ENCODE results near the gene PERP. TPM values are rescaled to one million over a fixed set of nuclear protein-coding genes. Genes with fewer than 3 reads are reported as not detected.
A peak's percentile ranks its signal among the peaks of the same experiment; 100 is the strongest.

The PERP gene
- 48.3 and 52.5 TPM in 2 replicates for polyA plus RNA-seq (2011; rRNA removed)
- 15.0 and 21.9 TPM in 2 replicates for polyA plus RNA-seq (2012; cell fraction: cytosol; rRNA removed)
- 13.0 and 16.8 TPM in 2 replicates for polyA plus RNA-seq (2012; cell fraction: nucleus; rRNA removed)
- 53.2 to 67.2 TPM (median 66.8 TPM) in 3 replicates for polyA plus RNA-seq (2017; fragmentation: RNase III; extraction: RNeasy Plus Mini Kit Qiagen cat#74134 plus additional on column Dnase treatment)
- polyA minus RNA-seq (2011; rRNA and poly(A)+ RNA removed): 30.5 and 35.7 TPM in 2 replicates

DNA sequence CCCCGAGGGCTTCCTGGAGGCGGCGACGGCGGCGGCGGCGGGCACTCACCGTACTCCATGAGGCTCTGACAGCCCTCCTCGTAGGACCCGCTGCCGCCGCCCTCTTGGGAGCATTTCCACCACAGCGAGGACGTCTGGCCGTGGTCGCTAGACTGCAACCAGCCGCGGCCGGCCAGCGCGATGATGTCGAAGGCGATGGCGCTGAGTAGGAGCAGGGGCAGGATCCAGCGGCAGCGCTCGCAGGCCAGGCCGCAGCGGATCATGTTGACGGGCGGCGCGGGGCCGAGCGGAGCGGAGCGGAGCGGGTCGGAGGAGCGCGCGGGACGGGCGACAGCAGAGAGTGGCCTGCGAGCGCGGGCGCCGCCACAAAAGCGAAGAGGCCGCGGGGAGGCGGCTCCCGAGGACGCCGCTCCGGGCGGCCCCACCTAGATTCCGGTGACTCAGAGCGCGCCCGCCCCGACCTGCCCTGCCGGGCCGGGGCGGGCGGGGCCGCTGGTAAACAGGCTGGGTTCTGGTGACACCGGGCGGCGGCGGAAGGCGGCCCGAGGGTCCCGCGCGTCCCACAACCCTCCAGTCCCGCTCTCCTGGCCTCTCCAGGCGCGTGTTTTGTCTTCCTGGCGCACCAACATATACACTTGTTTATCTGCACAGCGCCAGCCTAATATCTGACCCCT lies at the start of gene PERP:
PERP (minus strand) TSS at position 342 of the 674 bp plus-strand sequence; CDS start at position 263, 79 bp downstream.
- 0% methylated on average over 16 of the region's 83 CpGs for WGBS (ENCODE audit: missing lambda C conversion rate)
- Histone ChIP-seq H3K4me1 (peaks cover 29% of the 10 kb centered on the region), H3K4me3 (peak within 1 kb of the TSS; percentile 67), H3K9me3 (no peaks in the 10 kb centered on the region), H3K4me2 (peak within 1 kb of the TSS; percentile 92), H3K27ac (peak within 1 kb of the TSS; percentile 91 to 97)
- FAIRE-seq (no peak), ATAC-seq (peak; percentile 92 to 93), DNase-seq (ENCODE audit: low read depth in 1 of 2, low spot score in 1 of 2) (peak; percentile 63 to 68)
- ChIA-PET CTCF (interaction anchor here (1.1 to 3.1 kb wide), 7 partner anchors 8 to 105 kb away, joined by 3 to 61 read pairs (median 16); no protein-coding TSS in a partner anchor), POLR2A (no interaction called here)
- peak; percentile 9 to 50; a peak in 2 of 5 replicates for TF ChIP-seq RAD21 (conservative IDR thresholded peaks at IDR 0.05 in 1 of 2, IDR thresholded peaks at IDR 0.05 in 1 of 2)
- no peak for TF ChIP-seq FOSL2 (IDR thresholded peaks at IDR 0.05)
- TF ChIP-seq FOSL2 (CRISPR knock-in tag; IDR thresholded peaks at IDR 0.05): peak; percentile 82
- TF ChIP-seq, protein P1, sequence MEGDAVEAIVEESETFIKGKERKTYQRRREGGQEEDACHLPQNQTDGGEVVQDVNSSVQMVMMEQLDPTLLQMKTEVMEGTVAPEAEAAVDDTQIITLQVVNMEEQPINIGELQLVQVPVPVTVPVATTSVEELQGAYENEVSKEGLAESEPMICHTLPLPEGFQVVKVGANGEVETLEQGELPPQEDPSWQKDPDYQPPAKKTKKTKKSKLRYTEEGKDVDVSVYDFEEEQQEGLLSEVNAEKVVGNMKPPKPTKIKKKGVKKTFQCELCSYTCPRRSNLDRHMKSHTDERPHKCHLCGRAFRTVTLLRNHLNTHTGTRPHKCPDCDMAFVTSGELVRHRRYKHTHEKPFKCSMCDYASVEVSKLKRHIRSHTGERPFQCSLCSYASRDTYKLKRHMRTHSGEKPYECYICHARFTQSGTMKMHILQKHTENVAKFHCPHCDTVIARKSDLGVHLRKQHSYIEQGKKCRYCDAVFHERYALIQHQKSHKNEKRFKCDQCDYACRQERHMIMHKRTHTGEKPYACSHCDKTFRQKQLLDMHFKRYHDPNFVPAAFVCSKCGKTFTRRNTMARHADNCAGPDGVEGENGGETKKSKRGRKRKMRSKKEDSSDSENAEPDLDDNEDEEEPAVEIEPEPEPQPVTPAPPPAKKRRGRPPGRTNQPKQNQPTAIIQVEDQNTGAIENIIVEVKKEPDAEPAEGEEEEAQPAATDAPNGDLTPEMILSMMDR (IDR thresholded peaks at IDR 0.05): peak; percentile 23; the same call in 2 of the 3 replicates
- no peak for TF ChIP-seq TFCP2L1 (CRISPR knock-in tag; IDR thresholded peaks at IDR 0.05)
- no peak for TF ChIP-seq CBX8 (IDR thresholded peaks at IDR 0.05)
- TF ChIP-seq CEBPB (IDR thresholded peaks at IDR 0.05): no peak
- TF ChIP-seq SMC3 (IDR thresholded peaks at IDR 0.05): peak; percentile 44; the same call in 2 of the 3 replicates
- peak; percentile 61 for TF ChIP-seq POLR2A (IDR thresholded peaks at IDR 0.05; ENCODE audit: low read length)
- TF ChIP-seq, protein P2, sequence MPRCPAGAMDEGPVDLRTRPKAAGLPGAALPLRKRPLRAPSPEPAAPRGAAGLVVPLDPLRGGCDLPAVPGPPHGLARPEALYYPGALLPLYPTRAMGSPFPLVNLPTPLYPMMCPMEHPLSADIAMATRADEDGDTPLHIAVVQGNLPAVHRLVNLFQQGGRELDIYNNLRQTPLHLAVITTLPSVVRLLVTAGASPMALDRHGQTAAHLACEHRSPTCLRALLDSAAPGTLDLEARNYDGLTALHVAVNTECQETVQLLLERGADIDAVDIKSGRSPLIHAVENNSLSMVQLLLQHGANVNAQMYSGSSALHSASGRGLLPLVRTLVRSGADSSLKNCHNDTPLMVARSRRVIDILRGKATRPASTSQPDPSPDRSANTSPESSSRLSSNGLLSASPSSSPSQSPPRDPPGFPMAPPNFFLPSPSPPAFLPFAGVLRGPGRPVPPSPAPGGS (IDR thresholded peaks at IDR 0.05): peak; percentile 44; the same call in 1 of the 3 replicates
- 0 out of 2 replicates have a peak, but pooled peaks have one; percentile 70 for TF ChIP-seq KDM1A (IDR thresholded peaks at IDR 0.05; ENCODE audit: low read depth)
- peak; percentile 99 for TF ChIP-seq ZFP36 (IDR thresholded peaks at IDR 0.05; ENCODE audit: borderline replicate concordance, partially characterized antibody)
- TF ChIP-seq, protein P3, sequence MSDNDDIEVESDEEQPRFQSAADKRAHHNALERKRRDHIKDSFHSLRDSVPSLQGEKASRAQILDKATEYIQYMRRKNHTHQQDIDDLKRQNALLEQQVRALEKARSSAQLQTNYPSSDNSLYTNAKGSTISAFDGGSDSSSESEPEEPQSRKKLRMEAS (IDR thresholded peaks at IDR 0.05): no peak; the same call in 1 of the 2 replicates
- TF ChIP-seq RCOR1 (IDR thresholded peaks at IDR 0.05; ENCODE audit: low read depth, low read length): no peak
- TF ChIP-seq PHF8 (IDR thresholded peaks at IDR 0.05; ENCODE audit: borderline replicate concordance, low read depth): peak; percentile 87
- 0 out of 2 replicates have a peak, but pooled peaks have one; percentile 24 for TF ChIP-seq JUNB (IDR thresholded peaks at IDR 0.05)
- peak in 1 of 2 experiments; percentile 69; a peak in 2 of 5 replicates for TF ChIP-seq JUN (IDR thresholded peaks at IDR 0.05)
- no peak for TF ChIP-seq NFE2L2 (conservative IDR thresholded peaks at IDR 0.05; ENCODE audit: low read length)
- no peak for TF ChIP-seq ZC3H11A (IDR thresholded peaks at IDR 0.05)
- no peak for TF ChIP-seq RNF2 (IDR thresholded peaks at IDR 0.05; ENCODE audit: borderline replicate concordance, low read depth)

DNA sequence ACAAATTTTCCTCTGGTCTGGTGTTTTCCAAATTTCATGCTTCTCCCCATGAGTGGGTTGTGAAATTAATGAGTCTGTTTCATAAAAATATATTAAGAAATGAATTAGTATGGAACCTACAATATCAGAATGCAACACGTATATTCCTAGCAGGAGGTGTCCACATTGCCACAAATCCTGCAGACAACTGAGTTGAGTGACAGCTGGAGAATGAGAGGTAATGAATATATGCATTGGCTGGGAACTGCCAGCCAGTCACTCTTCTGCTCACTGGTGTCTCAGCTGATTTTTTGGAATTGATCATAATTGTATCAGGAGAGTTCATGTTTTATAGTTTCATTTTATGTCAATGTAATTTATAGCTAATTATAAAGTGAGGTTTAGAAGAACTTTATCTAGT lies 48.2 kb upstream of the PERP start:
- WGBS (ENCODE audit: missing lambda C conversion rate): 13% methylated on average over 1 of the region's 1 CpG
- H3K9me3 ChIP-seq: peaks cover 4% of the 10 kb centered on the region; the same call in 2 of the 3 replicates
- POLR2A ChIA-PET: no interaction called here

More for the DNA sequence above, 48.2 kb upstream of the PERP start:
- no peak overlapping the region for H3K4me3 ChIP-seq
- no peak overlapping the region for H3K4me2 ChIP-seq
- ATAC-seq (no peak), DNase-seq (ENCODE audit: low read depth in 1 of 2, low spot score in 1 of 2) (no peak), FAIRE-seq (no peak)
- CTCF ChIA-PET: interaction anchor here (1.1 kb wide), 1 partner anchor 17 kb away, joined by 3 read pairs; no protein-coding TSS in a partner anchor
- H3K27ac ChIP-seq: no peak overlapping the region
- TF ChIP-seq CHD2 (IDR thresholded peaks at IDR 0.05; ENCODE audit: low read length, partially characterized antibody) (no peak), EP300 (IDR thresholded peaks at IDR 0.05) (no peak), RARB (CRISPR knock-in tag; IDR thresholded peaks at IDR 0.05) (no peak), TP53 (CRISPR knock-in tag; IDR thresholded peaks at IDR 0.05) (no peak), FOSB (CRISPR knock-in tag; IDR thresholded peaks at IDR 0.05) (no peak), PHF8 (IDR thresholded peaks at IDR 0.05; ENCODE audit: borderline replicate concordance, low read depth) (no peak), SREBF2 (IDR thresholded peaks at IDR 0.05) (no peak), HDAC2 (IDR thresholded peaks at IDR 0.05) (no peak), ZNF302 (CRISPR knock-in tag; IDR thresholded peaks at IDR 0.05) (no peak), KDM5A (IDR thresholded peaks at IDR 0.05) (no peak), JUN (IDR thresholded peaks at IDR 0.05) (no peak), CBX8 (IDR thresholded peaks at IDR 0.05) (no peak)
- TF ChIP-seq, protein P4, sequence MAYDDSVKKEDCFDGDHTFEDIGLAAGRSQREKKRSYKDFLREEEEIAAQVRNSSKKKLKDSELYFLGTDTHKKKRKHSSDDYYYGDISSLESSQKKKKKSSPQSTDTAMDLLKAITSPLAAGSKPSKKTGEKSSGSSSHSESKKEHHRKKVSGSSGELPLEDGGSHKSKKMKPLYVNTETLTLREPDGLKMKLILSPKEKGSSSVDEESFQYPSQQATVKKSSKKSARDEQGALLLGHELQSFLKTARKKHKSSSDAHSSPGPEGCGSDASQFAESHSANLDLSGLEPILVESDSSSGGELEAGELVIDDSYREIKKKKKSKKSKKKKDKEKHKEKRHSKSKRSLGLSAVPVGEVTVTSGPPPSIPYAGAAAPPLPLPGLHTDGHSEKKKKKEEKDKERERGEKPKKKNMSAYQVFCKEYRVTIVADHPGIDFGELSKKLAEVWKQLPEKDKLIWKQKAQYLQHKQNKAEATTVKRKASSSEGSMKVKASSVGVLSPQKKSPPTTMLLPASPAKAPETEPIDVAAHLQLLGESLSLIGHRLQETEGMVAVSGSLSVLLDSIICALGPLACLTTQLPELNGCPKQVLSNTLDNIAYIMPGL (CRISPR knock-in tag; IDR thresholded peaks at IDR 0.05; ENCODE audit: borderline replicate concordance): no peak
- no peaks in the 10 kb centered on the region for H3K4me1 ChIP-seq

Data from A549 (cell line).